ENCODE measurements around the gene ESF1.
"Not testable (repeated sequence)": the region's sequence is repeated elsewhere in the genome, so short reads cannot be mapped to it uniquely, and the experiment has no call there.

- TF ChIP-seq MAX (IDR thresholded peaks at IDR 0.05); ZNF302 (CRISPR knock-in tag; IDR thresholded peaks at IDR 0.05); CTCF (IDR thresholded peaks at IDR 0.05): not testable (repeated sequence)
These were observed 24.2 kb downstream of the ESF1 start for GRCh38 chr20:13760451-13760946.

Data from A549 (cell line).